ENCODE data around the gene HSF5. TPM values are rescaled to one million over a fixed set of nuclear protein-coding genes. Genes with fewer than 3 reads are reported as not detected.

HSF5 gene
- total RNA-seq, 1 donor from 2014 or later: 5.5 TPM

- Mint-ChIP-seq H3K36me3 (ENCODE audit: low read depth) (peaks cover 17% of the 10 kb centered on the region), H3K4me1 (peaks cover 51% of the 10 kb centered on the region), H3K4me3 (peak overlapping the region; percentile 96), H3K9me3 (no peaks in the 10 kb centered on the region), H3K27ac (peak overlapping the region; percentile 97), H3K27me3 (no peaks in the 10 kb centered on the region)
- TF ChIP-seq CTCF (IDR thresholded peaks at IDR 0.05): no peak
- no peak for DNase-seq
- POLR2A ChIA-PET: interaction anchor here (1.0 to 9.0 kb wide), 18 partner anchors 10 to 510 kb away, joined by 3 to 214 read pairs (median 12); partner anchors contain the start of genes HSF5, RAD51C, SRSF1 and TEX14
- ATAC-seq (ENCODE audit: low read depth): no peak
- CTCF ChIA-PET: interaction anchor here (1.0 to 2.2 kb wide), 4 partner anchors 12 to 175 kb away, joined by 3 to 12 read pairs (median 8); partner anchors contain the start of genes RAD51C and TEX14
- intact Hi-C loops (cut with micrococcal nuclease): loop anchor here (5.0 to 10.0 kb wide), 5 partner anchors 695 to 1875 kb away; partner anchors contain the start of genes AKAP1, CLTC, MSI2 and SMG8
Observed at GRCh38 chr17:58517378-58517927, 29.2 kb upstream of the HSF5 start.

GRCh38 chr17:58516644-58517377, 28.6 kb upstream of the HSF5 start:
- no peaks in the 10 kb centered on the region for H3K9me3 Mint-ChIP-seq
- ATAC-seq (ENCODE audit: low read depth): no peak
- DNase-seq: no peak
- no peak for TF ChIP-seq CTCF (IDR thresholded peaks at IDR 0.05)
- peaks cover 23% of the 10 kb centered on the region for H3K36me3 Mint-ChIP-seq (ENCODE audit: low read depth)
- peaks cover 57% of the 10 kb centered on the region for H3K4me1 Mint-ChIP-seq
- H3K4me3 Mint-ChIP-seq: peak overlapping the region; percentile 96
- ChIA-PET POLR2A (interaction anchor here (1.0 to 9.0 kb wide), 12 partner anchors 12 to 486 kb away, joined by 3 to 214 read pairs (median 16); partner anchors contain the start of genes HSF5 and TSPOAP1), CTCF (interaction anchor here (2.2 kb wide), 1 partner anchor 176 kb away, joined by 9 read pairs; the partner anchor contains the start of genes RAD51C and TEX14)
- intact Hi-C loops (cut with micrococcal nuclease): loop anchor here (5.0 to 10.0 kb wide), 5 partner anchors 695 to 1875 kb away; partner anchors contain the start of genes AKAP1, CLTC, MSI2 and SMG8
- peak overlapping the region; percentile 97 for H3K27ac Mint-ChIP-seq
- no peaks in the 10 kb centered on the region for H3K27me3 Mint-ChIP-seq

GRCh38 chr17:58515286-58515685, 27.1 kb upstream of the HSF5 start:
- no peak for ATAC-seq (ENCODE audit: low read depth)
- intact Hi-C loops (cut with micrococcal nuclease): loop anchor here (5.0 to 10.0 kb wide), 5 partner anchors 697 to 1877 kb away; partner anchors contain the start of genes AKAP1, CLTC, MSI2 and SMG8
- TF ChIP-seq CTCF (IDR thresholded peaks at IDR 0.05): no peak
- H3K4me3 Mint-ChIP-seq: peak overlapping the region; percentile 82
- CTCF ChIA-PET: interaction anchor here (1.0 to 1.8 kb wide), 2 partner anchors 27 to 489 kb away, joined by 3 to 6 read pairs; partner anchors contain the start of gene HSF5
- peak overlapping the region; percentile 73 for H3K27ac Mint-ChIP-seq
- H3K4me1 Mint-ChIP-seq: peaks cover 69% of the 10 kb centered on the region
- peaks cover 39% of the 10 kb centered on the region for H3K36me3 Mint-ChIP-seq (ENCODE audit: low read depth)
- no peaks in the 10 kb centered on the region for H3K9me3 Mint-ChIP-seq
- POLR2A ChIA-PET: interaction anchor here (0.6 to 9.0 kb wide), 14 partner anchors 10 to 665 kb away, joined by 3 to 214 read pairs (median 6); partner anchors contain the start of genes HSF5, MRPS23, SUPT4H1 and TSPOAP1
- DNase-seq: no peak
- H3K27me3 Mint-ChIP-seq: no peaks in the 10 kb centered on the region

GRCh38 chr17:58514770-58515157, 26.6 kb upstream of the HSF5 start:
- Mint-ChIP-seq H3K4me1 (peaks cover 74% of the 10 kb centered on the region), H3K36me3 (ENCODE audit: low read depth) (peaks cover 44% of the 10 kb centered on the region), H3K4me3 (peak overlapping the region; percentile 82), H3K27ac (peak overlapping the region; percentile 73), H3K9me3 (no peaks in the 10 kb centered on the region), H3K27me3 (no peaks in the 10 kb centered on the region)
- ChIA-PET POLR2A (interaction anchor here (0.5 to 9.0 kb wide), 15 partner anchors 10 to 665 kb away, joined by 3 to 214 read pairs (median 5); partner anchors contain the start of genes HSF5, MRPS23, SUPT4H1 and TSPOAP1), CTCF (interaction anchor here (0.9 to 1.8 kb wide), 5 partner anchors 27 to 490 kb away, joined by 3 to 6 read pairs (median 4); partner anchors contain the start of genes HSF5 and SUPT4H1)
- intact Hi-C loops (cut with micrococcal nuclease): loop anchor here (1.0 to 10.0 kb wide), 6 partner anchors 162 to 1878 kb away; partner anchors contain the start of genes AKAP1, CLTC, MSI2 and SMG8
- ATAC-seq (ENCODE audit: low read depth): no peak
- DNase-seq: no peak
- no peak for TF ChIP-seq CTCF (IDR thresholded peaks at IDR 0.05)
